ENCODE data around the gene NDUFA11.

- TF ChIP-seq EZH2 (IDR thresholded peaks at IDR 0.05; ENCODE audit: low read depth) (no peak), CTCF (conservative IDR thresholded peaks at IDR 0.05) (no peak)
Observed at GRCh38 chr19:5894704-5895349, 8.8 kb downstream of the NDUFA11 start.

Data from PC-9 (cell line).